HUDEP-2 (cell line): ENCODE data around the gene FUBP3.

Source experiments
- DNase-seq, 76 experiments: peaks; one replicate each; lab custom pipeline; 2025; ENCODE audit not compliant: unreplicated experiment in 76 of 76; lab: John Stamatoyannopoulos, UW

Gene FUBP3

GRCh38 chr9:130601100-130601499, 21.7 kb downstream of the FUBP3 start:
- no peak for DNase-seq

- DNase-seq, result no peak
Measured at GRCh38 chr9:130604295-130604694, 24.9 kb downstream of the FUBP3 start.

GRCh38 chr9:130606887-130607600, 27.7 kb downstream of the FUBP3 start:
- DNase-seq, result no peak

- no peak for DNase-seq
Measured at GRCh38 chr9:130607640-130608420, 28.5 kb downstream of the FUBP3 start.

- DNase-seq, result no peak
Measured at GRCh38 chr9:130608554-130609134, 29.3 kb downstream of the FUBP3 start.

- DNase-seq, result no peak
Measured at GRCh38 chr9:130609163-130609562, 29.8 kb downstream of the FUBP3 start.

- no peak for DNase-seq
Measured at GRCh38 chr9:130610862-130611707, 31.7 kb downstream of the FUBP3 start.

- DNase-seq, result peak in 14 of 76 experiments; percentile 8 to 56 (median 20)
Measured at GRCh38 chr9:130616451-130616850, 37.1 kb downstream of the FUBP3 start.

GRCh38 chr9:130623466-130623865, 44.1 kb downstream of the FUBP3 start:
- no peak for DNase-seq

- no peak for DNase-seq
Measured at GRCh38 chr9:130624154-130624553, 44.8 kb downstream of the FUBP3 start.

- peak in 28 of 76 experiments; percentile 2 to 46 (median 20) for DNase-seq
Measured at GRCh38 chr9:130626249-130626996, 47.0 kb downstream of the FUBP3 start.

GRCh38 chr9:130627051-130627450, 47.7 kb downstream of the FUBP3 start:
- no peak for DNase-seq

GRCh38 chr9:130627896-130628792, 48.8 kb downstream of the FUBP3 start:
- peak in 5 of 76 experiments; percentile 17 to 35 (median 25) for DNase-seq

- DNase-seq, result no peak
Measured at GRCh38 chr9:130629443-130630070, 50.2 kb downstream of the FUBP3 start.

GRCh38 chr9:130630071-130630450, 50.7 kb downstream of the FUBP3 start:
- no peak for DNase-seq

- no peak for DNase-seq
Measured at GRCh38 chr9:130630506-130631330, 51.3 kb downstream of the FUBP3 start.

GRCh38 chr9:130631331-130632080, 52.1 kb downstream of the FUBP3 start:
- DNase-seq, result no peak
